ENCODE results near the gene TM9SF1.

- TF ChIP-seq CTCF (IDR thresholded peaks at IDR 0.05) (no peak), POLR2A (IDR thresholded peaks at IDR 0.05; ENCODE audit: low read depth) (no peak), POLR2AphosphoS5 (IDR thresholded peaks at IDR 0.05) (no peak), EP300 (IDR thresholded peaks at IDR 0.05) (no peak)
Measured at GRCh38 chr14:24189059-24189375, 6.2 kb downstream of the TM9SF1 start.

All from esophagus muscularis mucosa (tissue), 4 donors.